GM11168 (cell line): ENCODE data around the gene PJVK.

ENCODE experiments used
- in situ Hi-C: fragments of 300-500 bp; cut with MboI; formaldehyde crosslinking; loops from one replicate; pipeline ENCODE4 v1.12.0; 2022; ENCODE audit warnings: low sequenced_read_pairs; ENCODE audit not compliant: unreplicated experiment

PJVK gene

DNA sequence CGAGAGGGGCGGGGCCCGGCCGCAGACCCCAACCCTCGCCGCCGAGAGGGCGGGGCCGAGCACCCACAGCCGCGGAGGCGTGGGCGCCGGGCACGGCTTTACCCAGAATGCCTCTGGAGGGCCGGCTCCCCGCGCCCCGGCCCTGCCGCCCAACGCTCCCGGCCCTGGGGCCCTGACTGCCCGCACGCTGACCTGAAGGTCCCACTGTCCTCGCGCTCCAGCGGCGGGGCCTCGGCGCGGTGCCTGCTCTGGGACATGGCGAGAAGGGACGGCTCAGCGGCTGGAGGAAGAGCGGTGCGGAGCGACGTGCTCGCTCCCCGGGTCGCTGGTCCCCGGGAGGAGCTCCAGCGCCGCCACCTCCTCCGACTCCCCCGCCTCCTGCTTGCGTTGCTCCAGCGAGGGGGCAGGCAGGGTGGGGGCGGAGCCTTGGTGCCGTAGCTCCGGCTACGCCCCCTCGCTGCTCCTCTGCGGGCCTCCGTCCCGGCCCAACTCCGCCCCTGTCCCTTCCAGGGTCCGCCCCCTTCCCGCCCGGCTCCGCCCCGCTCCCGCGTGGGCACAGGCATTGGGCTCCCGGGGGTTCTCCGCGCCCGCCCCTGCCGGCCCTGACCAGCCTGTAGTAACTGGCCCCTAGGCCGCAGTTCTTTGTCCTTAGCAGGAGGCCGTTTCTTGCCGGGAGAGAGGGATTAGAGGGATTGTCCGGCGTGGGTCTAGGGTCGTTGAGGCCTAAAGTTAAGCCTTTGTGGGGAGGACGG, at the start of gene PJVK, which contains the start of gene PRKRA:
TSS of gene PJVK (plus strand) at position 605 of the 752 bp plus-strand sequence. CDS start 2,032 bp downstream, outside the sequence.
TSS of gene PRKRA (minus strand) at position 402 of the 752 bp plus-strand sequence. CDS start at position 257, 145 bp downstream.
- in situ Hi-C loops, result no loop called here

GRCh38 chr2:178401994-178402437, 49.2 kb upstream of the PJVK start:
- in situ Hi-C loops, result loop anchor here (25.0 kb wide), 1 partner anchor 290 kb away; the partner anchor contains the start of gene RBM45

- in situ Hi-C loops, result loop anchor here (25.0 kb wide), 1 partner anchor 291 kb away; the partner anchor contains the start of gene RBM45
These were observed 47.4 kb upstream of the PJVK start for GRCh38 chr2:178403671-178404306.

GRCh38 chr2:178404368-178404767, 46.8 kb upstream of the PJVK start:
- in situ Hi-C loops, result loop anchor here (25.0 kb wide), 1 partner anchor 292 kb away; the partner anchor contains the start of gene RBM45

DNA sequence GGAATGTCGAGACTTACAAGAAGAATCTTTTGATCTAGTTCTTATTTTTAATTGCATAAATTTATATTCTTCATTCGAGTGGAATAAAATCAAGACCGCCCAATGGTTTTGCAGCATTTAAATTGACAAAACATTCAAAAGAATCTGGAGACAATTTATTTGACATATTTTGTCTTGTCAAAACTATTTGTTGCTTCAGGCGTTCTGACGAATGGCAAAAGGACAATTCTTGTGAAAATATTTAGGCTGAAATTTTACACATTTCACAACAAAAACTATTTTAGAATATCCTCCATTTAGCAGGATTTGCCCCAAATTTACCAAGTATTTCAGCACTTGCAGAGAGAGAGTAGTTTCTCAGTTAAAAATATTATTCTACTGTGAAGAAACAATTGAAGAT, 41.9 kb upstream of the PJVK start:
- in situ Hi-C loops, result loop anchor here (25.0 kb wide), 1 partner anchor 297 kb away; the partner anchor contains the start of gene RBM45

GRCh38 chr2:178412047-178412446, 39.1 kb upstream of the PJVK start:
- in situ Hi-C loops, result loop anchor here (10.0 to 25.0 kb wide), 2 partner anchors 107 to 300 kb away; partner anchors contain the start of gene RBM45

DNA sequence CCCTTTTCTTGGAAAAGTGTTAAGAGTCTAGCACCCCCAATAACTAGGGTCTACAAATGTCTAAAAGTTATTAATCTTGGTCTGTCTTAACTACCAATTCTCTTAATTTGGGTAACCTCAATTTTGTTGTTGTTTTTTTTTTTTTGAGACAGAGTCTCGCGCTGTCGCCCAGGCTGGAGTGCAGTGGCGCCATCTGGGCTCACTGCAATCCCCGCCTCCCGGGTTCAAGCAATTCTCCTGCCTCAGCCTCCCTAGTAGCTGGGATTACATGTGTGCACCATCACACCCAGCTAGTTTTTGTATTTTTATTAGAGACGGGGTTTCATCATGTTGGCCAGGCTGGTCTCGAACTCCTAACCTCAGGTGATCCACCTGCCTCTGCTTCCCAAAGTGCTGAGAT, 38.7 kb upstream of the PJVK start:
- in situ Hi-C loops, result loop anchor here (10.0 to 25.0 kb wide), 2 partner anchors 108 to 300 kb away; partner anchors contain the start of gene RBM45

DNA sequence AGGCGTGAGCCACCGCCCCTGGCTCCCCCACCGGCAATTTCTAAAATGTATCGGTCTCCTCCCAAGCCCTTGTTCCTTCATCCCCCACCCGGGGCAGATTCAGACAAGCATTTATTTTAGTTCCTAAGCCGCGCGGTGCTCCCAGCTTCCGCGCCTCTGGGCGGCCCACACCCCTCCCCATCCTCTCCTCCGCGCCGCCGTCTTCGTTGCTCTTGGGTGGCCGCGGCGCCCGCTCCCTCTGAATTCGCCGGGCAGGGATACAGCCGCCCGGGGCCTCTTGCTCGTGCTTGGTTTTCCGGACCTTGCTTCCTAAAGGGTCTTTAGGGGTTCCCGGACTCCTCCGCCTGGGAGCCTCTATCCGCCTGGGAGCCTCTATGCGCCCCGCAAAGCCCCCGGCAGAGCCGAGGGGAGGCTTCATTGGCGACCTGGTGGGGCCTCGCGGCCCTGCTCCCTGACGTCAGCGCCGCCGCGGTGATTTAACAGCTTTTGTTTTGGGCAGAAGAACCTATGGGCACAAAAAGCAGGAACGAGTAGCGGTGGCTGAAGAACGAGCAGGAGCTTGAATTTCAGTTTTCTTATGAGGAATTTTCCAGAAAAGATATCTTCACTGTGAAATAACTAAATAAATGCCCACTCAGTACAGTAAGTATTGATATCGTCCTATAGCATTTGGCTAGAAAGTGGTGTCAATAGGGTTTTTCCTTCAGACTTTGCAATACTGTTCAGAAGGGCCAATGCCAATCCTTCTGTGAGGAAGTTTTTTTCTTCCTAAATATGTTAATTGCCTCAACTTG, 37.5 kb upstream of the PJVK start:
- in situ Hi-C loops, result loop anchor here (10.0 to 25.0 kb wide), 2 partner anchors 109 to 301 kb away; partner anchors contain the start of gene RBM45

DNA sequence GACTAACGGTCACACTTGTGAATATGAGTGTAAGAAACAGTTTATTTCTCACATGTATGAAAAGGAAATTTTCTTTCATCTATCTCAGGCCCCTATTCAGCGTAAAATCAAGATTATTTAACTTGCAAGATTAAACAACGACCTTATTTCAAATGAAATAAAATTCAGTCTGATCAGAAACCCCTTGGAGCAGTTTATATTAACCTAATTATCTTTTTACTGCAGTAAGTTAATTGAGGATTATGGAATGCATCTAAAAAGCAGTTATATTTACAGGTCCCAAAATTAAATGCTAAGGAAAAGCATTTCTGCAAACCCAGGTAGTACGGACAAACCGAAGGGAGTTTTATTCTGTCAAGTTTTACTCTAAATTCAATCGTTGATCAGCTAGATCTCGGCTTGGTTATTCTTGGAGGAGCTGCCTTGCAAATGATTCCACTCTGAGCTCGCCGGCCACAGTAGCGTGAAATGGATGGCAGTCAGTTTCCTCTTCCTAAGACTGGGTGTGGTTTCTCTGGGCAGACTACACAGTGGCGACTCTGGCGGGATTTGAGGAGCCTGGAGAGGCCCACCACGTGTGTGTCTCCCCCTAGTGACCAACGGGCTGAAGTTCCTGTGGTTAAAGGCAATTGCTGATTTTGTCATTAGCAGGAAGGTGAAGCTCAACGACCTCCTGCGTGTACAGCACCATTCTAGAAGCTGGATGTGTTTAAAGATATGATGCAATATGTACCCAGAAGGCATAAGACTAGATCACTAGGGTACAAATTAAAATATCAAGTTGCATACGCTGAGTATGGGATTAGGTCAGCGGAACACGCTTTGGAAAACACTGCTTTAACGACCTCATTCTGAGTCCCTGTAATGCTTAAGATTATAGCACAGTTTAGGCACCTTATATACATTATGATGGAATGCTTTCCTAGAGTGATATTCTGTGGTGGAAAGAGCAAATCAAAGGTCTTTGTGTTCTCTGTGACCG, 36.6 kb upstream of the PJVK start:
- in situ Hi-C loops, result loop anchor here (10.0 to 25.0 kb wide), 2 partner anchors 110 to 302 kb away; partner anchors contain the start of gene RBM45

GRCh38 chr2:178415979-178416378, 35.2 kb upstream of the PJVK start:
- in situ Hi-C loops, result loop anchor here (10.0 to 25.0 kb wide), 2 partner anchors 111 to 304 kb away; partner anchors contain the start of gene RBM45

- in situ Hi-C loops, result loop anchor here (10.0 to 25.0 kb wide), 2 partner anchors 113 to 306 kb away; partner anchors contain the start of gene RBM45
These were observed 33.3 kb upstream of the PJVK start for GRCh38 chr2:178417916-178418315.

GRCh38 chr2:178418426-178418825, 32.8 kb upstream of the PJVK start:
- in situ Hi-C loops, result loop anchor here (10.0 to 25.0 kb wide), 2 partner anchors 114 to 306 kb away; partner anchors contain the start of gene RBM45

- in situ Hi-C loops, result loop anchor here (10.0 to 25.0 kb wide), 2 partner anchors 114 to 307 kb away; partner anchors contain the start of gene RBM45
These were observed 32.1 kb upstream of the PJVK start for GRCh38 chr2:178419123-178419522.

GRCh38 chr2:178420463-178420999, 30.6 kb upstream of the PJVK start:
- in situ Hi-C loops, result loop anchor here (25.0 kb wide), 1 partner anchor 308 kb away; the partner anchor contains the start of gene RBM45

GRCh38 chr2:178422097-178422496, 29.1 kb upstream of the PJVK start:
- in situ Hi-C loops, result loop anchor here (25.0 kb wide), 1 partner anchor 310 kb away; the partner anchor contains the start of gene RBM45

GRCh38 chr2:178423746-178424145, 27.4 kb upstream of the PJVK start:
- in situ Hi-C loops, result loop anchor here (25.0 kb wide), 1 partner anchor 311 kb away; the partner anchor contains the start of gene RBM45

DNA sequence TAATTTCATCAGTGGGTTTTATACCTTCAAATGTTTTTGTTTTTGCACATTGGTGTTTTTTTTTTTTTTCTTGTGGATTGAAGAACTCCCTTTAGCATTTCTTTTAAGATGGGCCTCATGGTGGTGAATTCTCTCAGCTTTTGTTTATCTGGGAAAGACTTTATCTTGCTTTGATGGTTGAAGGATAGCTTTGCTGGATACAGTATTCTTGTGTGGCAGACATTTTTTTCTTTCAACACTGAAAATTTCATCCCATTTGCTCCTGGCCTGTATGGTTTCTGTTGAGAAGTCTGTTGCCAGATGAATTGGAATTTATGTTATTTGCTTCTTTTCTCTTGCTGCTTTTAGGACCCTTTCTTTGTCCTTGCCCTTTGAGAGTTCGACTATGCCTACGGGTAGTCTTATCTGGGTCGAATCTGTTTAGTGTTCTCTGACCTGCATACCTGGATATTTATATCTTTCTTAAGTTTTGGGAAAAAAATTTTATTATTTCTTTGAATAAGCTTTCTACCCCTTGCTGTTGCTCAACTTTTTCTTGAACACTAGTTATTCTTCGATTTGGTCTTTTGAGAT, 25.8 kb upstream of the PJVK start:
- in situ Hi-C loops, result no loop called here

DNA sequence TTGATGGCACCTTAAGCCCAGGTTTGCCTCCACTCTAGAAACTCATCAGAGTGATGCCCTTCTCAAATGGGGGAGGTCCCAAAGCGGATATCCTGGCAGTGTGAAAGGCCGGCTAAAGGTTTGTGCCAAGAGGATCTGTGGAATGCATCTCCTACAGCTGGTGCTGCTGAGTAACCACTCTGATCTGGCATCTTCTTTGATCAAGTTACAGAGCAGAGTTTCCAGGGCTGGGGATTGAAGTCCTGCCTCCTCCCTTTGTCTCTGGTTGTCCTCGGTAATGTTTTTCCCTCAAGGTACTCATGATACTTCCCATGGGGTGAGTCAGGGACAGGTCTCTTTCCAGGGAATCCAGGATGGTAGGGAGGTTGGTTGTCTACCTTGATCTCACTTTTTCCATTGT, 24.8 kb upstream of the PJVK start:
- in situ Hi-C loops, result no loop called here
